ENCODE data around the gene FLOT1. TPM values are rescaled to one million over a fixed set of nuclear protein-coding genes. Genes with fewer than 3 reads are reported as not detected.

FLOT1 gene
- total and polyA plus RNA-seq, 2 of the 13 experiments (the other 11 are each of a cell fraction or from before 2014, with no cell fraction given), result 82.3 to 130 TPM

DNA sequence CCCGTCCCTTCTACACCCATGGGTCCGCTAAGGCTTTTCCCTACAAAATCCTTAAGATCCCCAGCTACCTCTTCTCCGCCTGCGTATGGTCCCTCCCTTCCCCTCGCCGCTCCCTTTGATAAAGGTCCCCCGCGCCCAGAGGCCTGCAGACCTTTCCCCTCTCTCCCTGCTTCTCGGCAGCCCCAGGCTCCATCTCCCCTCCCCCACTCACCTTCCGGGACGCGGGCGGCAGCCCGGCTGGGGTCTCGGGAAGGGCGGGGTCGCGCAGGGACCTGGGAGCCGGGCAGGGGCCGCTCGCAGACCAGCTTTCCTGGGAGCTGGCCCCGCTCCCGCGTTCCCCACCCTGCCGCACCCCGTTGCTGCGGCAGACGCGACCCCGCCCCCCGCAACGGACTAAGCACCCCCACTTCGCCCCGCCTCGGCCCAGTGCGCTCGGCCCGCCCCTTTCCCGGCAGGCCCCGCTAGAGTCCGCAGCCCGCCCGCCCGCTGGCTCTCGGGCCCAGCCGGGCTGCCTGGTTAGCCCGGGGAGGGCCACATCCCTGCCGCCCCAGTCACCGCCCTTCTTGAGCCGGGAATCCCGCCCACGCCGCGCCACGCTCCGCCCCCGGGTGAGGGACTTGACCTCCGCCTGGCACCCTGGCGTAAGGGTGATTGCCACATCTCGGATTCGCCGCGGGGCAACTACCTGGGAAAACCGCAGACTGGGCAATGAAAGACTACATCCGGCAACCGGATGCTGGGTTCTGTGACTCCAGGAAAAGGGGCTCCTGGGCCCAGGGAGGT, at the start of gene FLOT1 (continued):
- TF ChIP-seq TSC22D2 (CRISPR knock-in tag; IDR thresholded peaks at IDR 0.05; ENCODE audit: borderline replicate concordance) (peak; percentile 87), FOXA3 (CRISPR knock-in tag; IDR thresholded peaks at IDR 0.05) (peak; percentile 76), ZNF143 (CRISPR knock-in tag; IDR thresholded peaks at IDR 0.05) (peak; percentile 83), RXRB (CRISPR knock-in tag; IDR thresholded peaks at IDR 0.05; ENCODE audit: borderline replicate concordance) (peak; percentile 84), MBD4 (IDR thresholded peaks at IDR 0.05; ENCODE audit: borderline replicate concordance, low read length) (no peak), ZNF607 (CRISPR knock-in tag; IDR thresholded peaks at IDR 0.05; ENCODE audit: borderline replicate concordance) (peak; percentile 98), ZNF781 (CRISPR knock-in tag; IDR thresholded peaks at IDR 0.05; ENCODE audit: borderline replicate concordance, not compliant biosample characterization) (peak; percentile 23), GABPA (IDR thresholded peaks at IDR 0.05; ENCODE audit: low read depth, low read length) (no peak), GABPA (CRISPR knock-in tag; IDR thresholded peaks at IDR 0.05; ENCODE audit: low read depth) (no peak), HES4 (CRISPR knock-in tag; IDR thresholded peaks at IDR 0.05; ENCODE audit: borderline replicate concordance) (peak; percentile 19; the same call in 1 of the 2 replicates), MBNL3 (CRISPR knock-in tag; conservative IDR thresholded peaks at IDR 0.05) (no peak), CHCHD3 (CRISPR knock-in tag; IDR thresholded peaks at IDR 0.05) (0 out of 2 replicates have a peak, but pooled peaks have one; percentile 26), ZMYM2 (CRISPR knock-in tag; IDR thresholded peaks at IDR 0.05) (0 out of 2 replicates have a peak, but pooled peaks have one; percentile 5), REXO4 (CRISPR knock-in tag; IDR thresholded peaks at IDR 0.05; ENCODE audit: borderline replicate concordance) (peak; percentile 73; the same call in 1 of the 2 replicates), ATAD3A (CRISPR knock-in tag; IDR thresholded peaks at IDR 0.05) (no peak), ZNF124 (CRISPR knock-in tag; IDR thresholded peaks at IDR 0.05) (peak; percentile 79), NFIC (IDR thresholded peaks at IDR 0.05; ENCODE audit: low read length) (peak; percentile 57), SOX5 (CRISPR knock-in tag; IDR thresholded peaks at IDR 0.05; ENCODE audit: borderline replicate concordance) (peak; percentile 41; the same call in 1 of the 2 replicates)
- TF ChIP-seq, protein P1, sequence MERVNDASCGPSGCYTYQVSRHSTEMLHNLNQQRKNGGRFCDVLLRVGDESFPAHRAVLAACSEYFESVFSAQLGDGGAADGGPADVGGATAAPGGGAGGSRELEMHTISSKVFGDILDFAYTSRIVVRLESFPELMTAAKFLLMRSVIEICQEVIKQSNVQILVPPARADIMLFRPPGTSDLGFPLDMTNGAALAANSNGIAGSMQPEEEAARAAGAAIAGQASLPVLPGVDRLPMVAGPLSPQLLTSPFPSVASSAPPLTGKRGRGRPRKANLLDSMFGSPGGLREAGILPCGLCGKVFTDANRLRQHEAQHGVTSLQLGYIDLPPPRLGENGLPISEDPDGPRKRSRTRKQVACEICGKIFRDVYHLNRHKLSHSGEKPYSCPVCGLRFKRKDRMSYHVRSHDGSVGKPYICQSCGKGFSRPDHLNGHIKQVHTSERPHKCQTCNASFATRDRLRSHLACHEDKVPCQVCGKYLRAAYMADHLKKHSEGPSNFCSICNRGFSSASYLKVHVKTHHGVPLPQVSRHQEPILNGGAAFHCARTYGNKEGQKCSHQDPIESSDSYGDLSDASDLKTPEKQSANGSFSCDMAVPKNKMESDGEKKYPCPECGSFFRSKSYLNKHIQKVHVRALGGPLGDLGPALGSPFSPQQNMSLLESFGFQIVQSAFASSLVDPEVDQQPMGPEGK (CRISPR knock-in tag; IDR thresholded peaks at IDR 0.05), result peak; percentile 97
- TF ChIP-seq, protein P2, sequence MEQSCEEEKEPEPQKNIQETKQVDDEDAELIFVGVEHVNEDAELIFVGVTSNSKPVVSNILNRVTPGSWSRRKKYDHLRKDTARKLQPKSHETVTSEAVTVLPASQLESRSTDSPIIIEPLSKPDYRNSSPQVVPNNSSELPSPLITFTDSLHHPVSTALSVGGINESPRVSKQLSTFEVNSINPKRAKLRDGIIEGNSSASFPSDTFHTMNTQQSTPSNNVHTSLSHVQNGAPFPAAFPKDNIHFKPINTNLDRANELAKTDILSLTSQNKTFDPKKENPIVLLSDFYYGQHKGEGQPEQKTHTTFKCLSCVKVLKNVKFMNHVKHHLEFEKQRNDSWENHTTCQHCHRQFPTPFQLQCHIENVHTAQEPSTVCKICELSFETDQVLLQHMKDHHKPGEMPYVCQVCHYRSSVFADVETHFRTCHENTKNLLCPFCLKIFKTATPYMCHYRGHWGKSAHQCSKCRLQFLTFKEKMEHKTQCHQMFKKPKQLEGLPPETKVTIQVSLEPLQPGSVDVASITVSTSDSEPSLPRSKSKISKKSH (CRISPR knock-in tag; IDR thresholded peaks at IDR 0.05; ENCODE audit: borderline replicate concordance), result peak; percentile 63; the same call in 1 of the 2 replicates
- TF ChIP-seq, protein P3, sequence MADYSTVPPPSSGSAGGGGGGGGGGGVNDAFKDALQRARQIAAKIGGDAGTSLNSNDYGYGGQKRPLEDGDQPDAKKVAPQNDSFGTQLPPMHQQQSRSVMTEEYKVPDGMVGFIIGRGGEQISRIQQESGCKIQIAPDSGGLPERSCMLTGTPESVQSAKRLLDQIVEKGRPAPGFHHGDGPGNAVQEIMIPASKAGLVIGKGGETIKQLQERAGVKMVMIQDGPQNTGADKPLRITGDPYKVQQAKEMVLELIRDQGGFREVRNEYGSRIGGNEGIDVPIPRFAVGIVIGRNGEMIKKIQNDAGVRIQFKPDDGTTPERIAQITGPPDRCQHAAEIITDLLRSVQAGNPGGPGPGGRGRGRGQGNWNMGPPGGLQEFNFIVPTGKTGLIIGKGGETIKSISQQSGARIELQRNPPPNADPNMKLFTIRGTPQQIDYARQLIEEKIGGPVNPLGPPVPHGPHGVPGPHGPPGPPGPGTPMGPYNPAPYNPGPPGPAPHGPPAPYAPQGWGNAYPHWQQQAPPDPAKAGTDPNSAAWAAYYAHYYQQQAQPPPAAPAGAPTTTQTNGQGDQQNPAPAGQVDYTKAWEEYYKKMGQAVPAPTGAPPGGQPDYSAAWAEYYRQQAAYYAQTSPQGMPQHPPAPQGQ (CRISPR knock-in tag; IDR thresholded peaks at IDR 0.05; ENCODE audit: borderline replicate concordance), result no peak; the same call in 1 of the 2 replicates
- TF ChIP-seq, protein P4, sequence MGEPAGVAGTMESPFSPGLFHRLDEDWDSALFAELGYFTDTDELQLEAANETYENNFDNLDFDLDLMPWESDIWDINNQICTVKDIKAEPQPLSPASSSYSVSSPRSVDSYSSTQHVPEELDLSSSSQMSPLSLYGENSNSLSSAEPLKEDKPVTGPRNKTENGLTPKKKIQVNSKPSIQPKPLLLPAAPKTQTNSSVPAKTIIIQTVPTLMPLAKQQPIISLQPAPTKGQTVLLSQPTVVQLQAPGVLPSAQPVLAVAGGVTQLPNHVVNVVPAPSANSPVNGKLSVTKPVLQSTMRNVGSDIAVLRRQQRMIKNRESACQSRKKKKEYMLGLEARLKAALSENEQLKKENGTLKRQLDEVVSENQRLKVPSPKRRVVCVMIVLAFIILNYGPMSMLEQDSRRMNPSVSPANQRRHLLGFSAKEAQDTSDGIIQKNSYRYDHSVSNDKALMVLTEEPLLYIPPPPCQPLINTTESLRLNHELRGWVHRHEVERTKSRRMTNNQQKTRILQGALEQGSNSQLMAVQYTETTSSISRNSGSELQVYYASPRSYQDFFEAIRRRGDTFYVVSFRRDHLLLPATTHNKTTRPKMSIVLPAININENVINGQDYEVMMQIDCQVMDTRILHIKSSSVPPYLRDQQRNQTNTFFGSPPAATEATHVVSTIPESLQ (CRISPR knock-in tag; conservative IDR thresholded peaks at IDR 0.05), result no peak
